ENCODE results near the gene CNTNAP5.

- TF ChIP-seq, protein P1, sequence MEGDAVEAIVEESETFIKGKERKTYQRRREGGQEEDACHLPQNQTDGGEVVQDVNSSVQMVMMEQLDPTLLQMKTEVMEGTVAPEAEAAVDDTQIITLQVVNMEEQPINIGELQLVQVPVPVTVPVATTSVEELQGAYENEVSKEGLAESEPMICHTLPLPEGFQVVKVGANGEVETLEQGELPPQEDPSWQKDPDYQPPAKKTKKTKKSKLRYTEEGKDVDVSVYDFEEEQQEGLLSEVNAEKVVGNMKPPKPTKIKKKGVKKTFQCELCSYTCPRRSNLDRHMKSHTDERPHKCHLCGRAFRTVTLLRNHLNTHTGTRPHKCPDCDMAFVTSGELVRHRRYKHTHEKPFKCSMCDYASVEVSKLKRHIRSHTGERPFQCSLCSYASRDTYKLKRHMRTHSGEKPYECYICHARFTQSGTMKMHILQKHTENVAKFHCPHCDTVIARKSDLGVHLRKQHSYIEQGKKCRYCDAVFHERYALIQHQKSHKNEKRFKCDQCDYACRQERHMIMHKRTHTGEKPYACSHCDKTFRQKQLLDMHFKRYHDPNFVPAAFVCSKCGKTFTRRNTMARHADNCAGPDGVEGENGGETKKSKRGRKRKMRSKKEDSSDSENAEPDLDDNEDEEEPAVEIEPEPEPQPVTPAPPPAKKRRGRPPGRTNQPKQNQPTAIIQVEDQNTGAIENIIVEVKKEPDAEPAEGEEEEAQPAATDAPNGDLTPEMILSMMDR (IDR thresholded peaks at IDR 0.05): no peak
- no peak for TF ChIP-seq POLR2AphosphoS5 (IDR thresholded peaks at IDR 0.05; ENCODE audit: low read depth, low read length)
- no peak for TF ChIP-seq REST (IDR thresholded peaks at IDR 0.05; ENCODE audit: insufficient read depth in 1 of 2, low read depth in 2 of 2, low read length in 1 of 2)
- TF ChIP-seq SIN3A (IDR thresholded peaks at IDR 0.05; ENCODE audit: borderline replicate concordance, insufficient read depth, low read depth, low read length): no peak
Observed at GRCh38 chr2:124121760-124122275, 96.7 kb downstream of the CNTNAP5 start.
